ENCODE measurements around the gene NEK4.
"Not testable (repeated sequence)": the region's sequence is repeated elsewhere in the genome, so short reads cannot be mapped to it uniquely, and the experiment has no call there.

The NEK4 gene

DNA sequence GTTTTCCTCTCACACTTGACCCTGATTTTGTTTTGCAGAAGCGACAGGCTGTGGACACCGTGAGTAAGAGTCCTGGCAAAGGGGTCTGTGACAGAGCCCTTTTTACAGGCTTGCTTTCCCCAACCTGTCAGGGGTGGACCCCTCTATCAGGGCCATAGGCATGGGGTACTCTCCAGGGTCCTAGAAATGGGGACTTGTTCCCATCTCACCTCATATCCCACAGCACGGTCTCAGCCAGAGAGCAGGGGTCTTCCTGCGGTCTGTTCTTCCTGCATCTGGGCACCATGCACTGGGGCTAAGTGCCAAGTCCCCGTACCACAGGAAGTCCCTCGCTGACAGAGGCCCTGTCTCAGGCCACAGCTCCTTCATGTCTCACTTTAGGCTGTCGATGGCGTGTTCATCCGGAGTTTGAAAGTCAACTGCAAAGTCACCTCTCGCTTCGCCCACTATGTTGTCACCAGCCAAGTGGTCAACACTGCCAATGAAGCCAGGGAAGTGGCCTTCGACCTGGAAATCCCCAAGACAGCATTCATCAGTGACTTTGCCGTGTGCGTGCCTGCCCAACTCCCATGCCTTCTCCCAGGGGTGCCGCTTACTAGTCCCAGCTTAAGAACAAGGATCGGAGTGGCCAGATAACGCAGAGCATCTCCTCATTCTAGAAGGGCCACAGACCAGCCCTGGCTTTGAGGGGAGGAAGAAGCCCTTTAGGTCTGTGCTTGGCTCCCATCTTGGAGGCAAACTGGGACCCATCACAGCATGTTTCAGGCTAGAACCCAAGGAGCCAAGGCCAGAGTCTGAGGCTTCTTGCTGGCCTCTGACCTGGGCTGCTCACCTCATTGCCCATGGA, 7.4 kb upstream of the NEK4 start:
- DNase-seq, result no peak

DNA sequence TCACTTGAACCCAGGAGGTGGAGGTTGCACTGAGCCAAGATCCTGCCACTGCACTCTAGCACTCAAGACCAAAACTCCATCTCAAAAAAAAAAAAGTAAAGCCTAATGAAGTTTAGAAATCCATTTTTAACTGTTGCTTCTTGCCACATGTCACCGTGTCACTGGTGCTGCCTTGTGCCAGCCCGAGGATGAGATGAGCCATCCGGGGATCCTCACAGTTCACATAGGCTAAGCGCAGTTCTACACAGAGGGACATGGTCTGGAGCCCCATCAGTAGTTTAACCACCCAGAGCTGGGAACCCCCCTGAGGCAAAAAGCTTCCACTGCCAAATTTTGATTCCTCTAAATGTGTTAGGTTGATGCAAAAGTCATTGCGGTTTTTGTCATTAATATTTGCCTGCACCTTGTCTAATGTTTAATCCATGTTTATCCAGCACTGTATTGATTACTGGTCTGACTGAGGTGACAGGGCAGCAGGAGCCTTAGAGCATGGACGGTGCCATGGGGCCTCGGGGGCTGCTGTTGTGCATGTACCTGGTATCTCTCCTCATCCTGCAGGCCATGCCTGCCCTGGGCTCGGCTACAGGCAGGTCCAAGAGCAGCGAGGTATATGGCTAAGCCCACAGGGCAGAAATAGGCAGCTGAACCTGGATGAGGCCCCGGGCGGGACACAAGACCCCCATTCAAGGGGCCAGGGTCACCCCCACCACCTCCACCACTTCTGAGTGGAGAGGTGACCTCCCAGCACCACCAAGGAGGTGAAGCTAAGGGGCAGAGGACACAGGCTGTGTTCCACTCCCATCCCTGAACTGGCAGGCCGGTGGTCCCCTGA, 6.6 kb upstream of the NEK4 start, which contains the start of gene ITIH1:
ITIH1 (plus strand) TSS at position 473 of the 832 bp plus-strand sequence; CDS start at position 490, 17 bp downstream.
- no peak for DNase-seq

DNA sequence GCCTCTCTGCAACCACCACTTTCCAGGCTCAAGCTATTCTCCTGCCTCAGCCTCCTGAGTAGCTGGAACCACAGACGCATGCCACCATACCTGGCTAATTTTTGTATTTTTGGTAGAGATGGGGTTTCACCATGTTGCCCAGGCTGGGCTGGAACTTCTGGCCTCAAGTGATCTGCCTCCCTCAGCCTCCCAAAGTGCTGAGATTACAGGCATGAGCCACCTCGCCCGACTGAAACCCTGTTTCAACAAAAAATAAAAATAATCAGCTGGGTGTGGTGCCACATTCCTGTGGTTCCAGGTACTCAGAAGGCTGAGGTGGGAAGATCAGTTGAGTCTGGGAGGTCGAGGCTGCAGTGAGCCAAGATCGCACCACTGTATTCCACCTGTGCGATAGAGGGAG, 5.7 kb upstream of the NEK4 start:
- DNase-seq, result not testable (repeated sequence)

DNA sequence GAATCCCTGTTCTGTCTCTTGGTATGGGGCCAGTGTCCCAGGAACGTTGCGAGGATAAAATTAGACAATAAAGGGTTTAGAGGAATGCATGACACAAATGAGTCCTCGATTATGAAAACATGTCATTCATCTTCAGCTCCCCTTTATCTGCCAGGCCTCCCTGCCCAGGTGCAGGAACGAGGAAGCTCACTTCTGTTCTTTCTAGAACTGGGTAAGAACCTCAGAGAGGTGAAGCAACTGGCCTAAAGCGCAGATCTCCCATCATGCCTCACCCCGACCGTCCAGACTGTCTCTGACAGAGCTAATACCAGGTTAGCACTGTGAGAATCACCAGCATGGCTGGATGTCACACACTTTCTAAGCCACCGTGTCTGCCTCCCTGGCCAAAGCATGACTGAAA, 5.1 kb upstream of the NEK4 start:
- no peak for DNase-seq

DNA sequence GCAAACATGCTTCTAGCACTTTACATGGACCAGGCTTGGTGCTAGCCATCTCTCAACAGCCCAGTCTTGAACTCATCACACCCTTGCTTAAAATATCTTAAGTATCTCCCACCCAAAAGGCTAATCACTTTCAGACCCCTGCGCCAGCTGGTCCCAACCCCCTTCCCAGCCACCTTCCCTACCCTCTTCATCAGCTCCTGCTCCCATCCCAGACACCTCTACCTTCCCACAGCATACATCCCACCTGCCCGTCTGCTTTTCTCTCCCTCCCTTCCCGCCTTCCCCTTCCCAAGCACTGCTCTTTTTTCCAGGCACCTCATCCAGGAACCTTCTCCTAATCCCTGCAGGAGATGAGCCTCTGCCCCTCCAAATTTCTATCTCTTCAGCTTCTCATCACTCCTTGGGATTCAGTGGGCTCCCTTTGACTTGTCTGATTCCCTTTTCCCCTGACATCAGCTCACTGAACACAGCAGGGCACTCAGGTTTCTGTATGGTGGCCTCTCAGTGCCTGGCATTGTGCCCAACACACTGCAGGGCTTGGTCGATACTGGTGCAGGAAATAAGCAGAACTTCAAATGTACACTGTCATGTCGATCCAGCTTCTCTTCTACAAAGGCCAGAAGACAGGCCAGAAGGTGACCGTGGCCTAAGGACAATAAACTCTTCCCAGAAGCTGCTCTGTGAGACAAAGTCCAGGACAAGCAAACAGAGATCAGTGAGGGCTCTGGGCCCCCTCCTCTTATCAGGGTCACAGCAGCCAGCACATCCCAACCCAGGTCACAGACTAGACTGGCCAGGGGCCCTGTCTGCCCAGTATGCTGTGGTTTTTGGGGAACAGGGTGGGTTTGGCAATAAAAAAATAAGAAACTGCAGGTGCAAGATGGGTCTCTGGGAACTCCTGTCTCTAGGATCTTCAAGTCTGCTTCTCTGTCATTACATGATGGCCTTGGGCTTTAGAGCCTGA, 4.4 kb upstream of the NEK4 start:
- DNase-seq, result no peak

DNA sequence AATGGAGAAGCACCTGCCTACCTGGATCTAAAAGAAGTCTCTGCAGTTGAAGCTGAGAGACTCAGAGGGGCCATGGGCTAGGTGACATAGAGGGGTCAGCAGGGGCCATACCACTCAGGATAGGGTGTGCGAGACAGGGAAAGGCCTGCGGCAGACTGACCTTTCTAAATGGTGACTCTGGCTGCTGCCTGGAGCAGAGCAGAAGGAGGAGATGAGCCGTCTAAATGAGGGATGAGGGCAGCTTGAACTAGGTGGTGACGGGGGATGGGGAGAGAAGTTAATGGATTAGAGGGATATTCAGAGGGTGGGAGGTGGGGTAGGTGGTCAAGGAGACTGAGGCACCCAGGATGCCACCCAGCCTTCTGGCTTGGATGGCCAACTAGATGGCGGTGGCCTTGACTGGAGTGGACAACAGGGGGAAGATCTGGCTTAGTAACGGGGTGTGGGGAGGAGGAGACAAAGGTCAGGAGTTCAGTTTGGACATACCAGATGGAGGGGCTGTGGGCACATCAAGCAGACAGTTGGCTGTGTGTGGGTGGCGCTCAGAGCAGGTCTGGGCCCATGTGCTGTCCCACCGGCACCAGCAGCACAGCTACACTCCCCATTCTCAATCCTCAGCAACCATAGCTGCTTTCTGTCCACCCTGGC, 3.5 kb upstream of the NEK4 start:
- DNase-seq, result no peak

DNA sequence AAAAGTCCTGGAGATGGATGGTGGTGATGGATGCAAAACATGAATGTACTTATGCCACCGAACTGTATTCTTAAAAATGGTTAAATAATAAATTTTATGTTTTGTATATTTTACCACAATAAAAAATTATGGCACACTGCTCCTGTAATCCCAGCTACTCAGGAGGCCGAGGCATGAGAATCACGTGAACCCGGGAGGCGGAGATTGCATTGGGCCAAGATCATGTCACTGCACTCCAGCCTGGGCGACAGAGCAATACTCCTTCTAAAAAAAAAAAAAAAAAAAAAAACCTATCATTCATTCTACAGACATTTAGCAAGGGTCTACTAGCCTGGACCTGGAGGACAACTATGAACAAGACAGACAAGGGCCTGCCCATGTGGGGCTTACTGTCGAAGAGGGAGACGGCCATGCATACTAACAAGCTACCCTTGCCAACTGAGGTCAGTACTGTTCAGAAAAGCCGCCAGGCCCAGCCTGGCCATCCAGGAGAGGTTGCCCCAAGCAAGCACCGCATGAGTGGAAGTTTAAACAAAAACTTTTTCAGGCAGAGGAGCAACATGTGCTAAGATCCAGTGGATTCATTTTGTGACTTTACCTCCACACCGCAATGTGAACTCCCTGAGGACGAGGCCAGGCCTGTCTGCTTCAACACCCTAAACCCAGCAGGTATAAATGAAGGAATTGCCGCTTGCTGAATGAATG, 2.8 kb upstream of the NEK4 start:
- DNase-seq, result no peak

DNA sequence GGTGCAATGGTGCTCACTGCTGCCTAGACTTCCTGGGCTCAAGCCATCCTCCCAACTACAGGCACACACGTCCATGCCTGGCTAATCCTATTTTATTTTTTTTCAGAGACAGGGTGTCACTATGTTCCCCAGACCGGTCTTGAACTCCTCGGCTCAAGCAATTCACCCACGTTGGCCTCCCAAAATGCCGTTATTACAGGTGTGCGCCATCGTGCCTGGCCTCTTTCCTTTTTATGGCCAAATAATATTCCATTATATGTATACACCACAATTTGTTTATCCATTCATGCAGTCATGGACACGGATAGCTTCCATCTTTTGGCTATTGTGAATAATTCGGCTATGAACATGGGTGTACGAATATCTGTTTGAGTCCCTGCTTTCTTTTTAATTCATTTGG, 962 bp upstream of the NEK4 start:
- DNase-seq, result no peak

DNA sequence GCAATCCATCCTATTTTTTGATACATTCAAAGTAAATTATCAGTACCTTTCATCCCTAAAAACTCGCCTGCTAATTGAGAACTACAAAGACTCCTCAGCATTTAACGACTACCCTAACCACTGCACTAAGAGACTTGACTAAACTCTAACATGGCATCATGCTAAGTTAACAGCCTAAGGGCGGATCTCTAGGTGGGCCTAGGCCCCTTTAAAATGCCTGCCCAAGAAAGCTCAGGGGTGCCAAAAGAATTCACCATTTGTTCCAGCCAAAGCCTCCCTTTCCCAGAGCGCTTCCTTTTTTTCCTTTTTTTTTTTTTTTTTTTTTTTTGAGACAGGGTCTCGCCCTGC, 568 bp upstream of the NEK4 start:
- DNase-seq, result no peak

DNA sequence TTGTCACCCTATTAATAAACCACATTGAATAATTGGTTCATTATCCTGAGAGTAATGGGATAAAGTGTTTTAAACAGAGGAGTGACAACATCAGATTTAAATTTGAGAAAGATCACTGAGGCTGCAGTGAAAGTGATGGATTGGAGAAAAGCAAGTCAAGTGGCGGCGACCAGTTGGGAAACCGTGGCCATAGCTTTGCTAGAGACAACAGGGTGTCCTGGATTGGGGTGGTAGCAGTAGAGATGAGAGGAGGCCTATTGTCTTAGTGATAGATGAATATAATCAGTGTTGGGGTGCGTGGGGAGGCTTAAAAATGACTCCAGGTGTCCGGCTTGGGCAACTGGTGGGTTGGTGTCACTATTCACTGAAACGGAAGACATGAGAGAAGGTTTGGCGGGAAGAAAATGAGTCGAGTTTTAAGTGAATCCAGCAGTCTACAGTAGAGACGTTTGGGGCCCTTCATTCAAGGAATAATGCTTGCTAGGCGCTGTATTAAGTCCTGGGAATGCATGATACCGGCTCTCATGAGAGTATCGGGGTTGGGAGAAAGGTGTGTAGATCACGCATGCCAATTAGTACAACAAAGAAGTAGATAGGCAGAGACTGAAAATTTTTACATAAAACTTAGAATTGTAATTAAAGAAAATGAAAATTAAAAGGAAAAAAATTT, 819 bp downstream of the NEK4 start:
- DNase-seq, result no peak

DNA sequence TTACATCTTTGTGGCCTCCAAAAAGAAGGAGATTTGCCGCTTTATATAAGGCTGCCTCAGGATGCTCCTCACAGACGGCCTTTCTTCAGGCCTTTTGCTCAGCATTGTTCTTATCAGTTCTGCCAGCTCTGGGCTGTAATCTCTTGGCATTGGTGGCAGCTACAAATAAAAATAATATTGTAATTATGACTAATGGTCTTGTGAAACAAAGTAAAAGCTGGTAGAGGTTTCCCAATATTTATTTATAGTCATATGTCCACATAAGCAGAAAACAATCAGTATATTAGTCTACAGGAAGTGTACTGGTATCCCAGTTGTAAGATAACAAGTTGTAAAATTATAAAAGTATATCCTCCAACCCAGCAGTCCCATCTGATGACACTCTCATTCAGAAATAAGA, 7.3 kb downstream of the NEK4 start:
- DNase-seq, result no peak

DNA sequence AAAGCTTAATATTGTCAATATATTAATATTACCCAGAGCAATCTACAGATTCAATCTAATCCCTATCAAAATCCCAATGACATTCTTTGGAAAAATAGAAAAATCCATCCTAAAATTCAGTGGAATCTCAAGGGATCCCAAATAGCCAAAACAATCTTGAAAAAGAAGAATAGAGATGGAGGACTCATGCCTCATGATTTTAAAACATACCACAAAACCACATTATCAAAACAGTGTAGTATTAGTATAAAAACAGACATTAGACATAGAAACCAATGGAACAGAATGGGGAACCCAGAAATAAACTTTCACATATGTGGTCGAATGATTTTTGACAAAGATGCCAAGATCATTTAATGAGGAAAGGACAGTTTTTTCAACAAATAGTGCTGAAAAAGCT, 14.6 kb downstream of the NEK4 start:
- no peak for DNase-seq

DNA sequence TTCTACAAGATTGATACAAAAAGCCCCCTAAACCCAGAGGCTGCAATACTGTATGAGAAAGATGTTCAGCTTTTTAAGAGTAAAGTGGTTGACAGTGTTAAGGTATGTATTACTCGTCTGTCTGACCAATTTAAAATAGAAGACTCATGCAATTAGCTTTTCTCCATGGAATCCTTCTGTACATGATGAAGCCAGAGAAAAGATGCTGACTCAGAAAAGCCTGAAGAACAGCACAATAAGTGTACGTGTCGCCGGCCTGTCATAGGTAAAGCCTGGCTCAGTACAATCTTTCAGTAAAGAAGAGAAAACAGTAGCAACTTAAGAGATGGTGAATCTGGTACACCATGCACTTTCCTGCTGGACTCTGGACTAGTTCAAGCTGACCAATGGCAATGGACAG, 16.4 kb downstream of the NEK4 start:
- DNase-seq, result no peak

DNA sequence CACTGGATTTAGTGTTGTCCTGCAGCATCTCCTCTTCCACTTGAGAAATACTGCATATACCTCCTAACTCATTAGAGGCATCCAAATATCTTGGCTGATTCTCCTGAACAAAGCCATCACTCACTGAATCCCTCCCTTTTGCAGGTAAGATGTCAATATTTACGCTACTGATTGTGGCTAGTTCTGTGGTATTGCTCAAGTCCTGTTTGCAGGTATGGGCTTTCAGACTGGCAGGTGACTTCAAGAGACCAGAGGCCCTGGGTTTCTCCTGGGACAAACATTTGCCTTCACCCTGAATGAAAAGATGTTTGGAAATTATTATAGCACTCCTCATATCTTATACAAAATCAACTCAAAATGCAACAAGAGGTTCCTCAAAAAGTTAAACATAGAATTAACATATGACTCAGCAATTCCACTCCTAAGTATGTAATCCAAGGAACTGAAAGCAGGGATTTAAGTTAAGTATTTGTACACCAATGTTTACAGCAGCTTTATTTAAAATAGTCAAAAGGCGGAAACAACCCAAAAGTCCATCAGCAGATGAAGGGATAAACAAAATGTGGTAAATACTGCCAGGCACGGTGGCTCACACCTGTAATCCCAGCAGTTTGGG, 18.6 kb downstream of the NEK4 start:
- no peak for DNase-seq

DNA sequence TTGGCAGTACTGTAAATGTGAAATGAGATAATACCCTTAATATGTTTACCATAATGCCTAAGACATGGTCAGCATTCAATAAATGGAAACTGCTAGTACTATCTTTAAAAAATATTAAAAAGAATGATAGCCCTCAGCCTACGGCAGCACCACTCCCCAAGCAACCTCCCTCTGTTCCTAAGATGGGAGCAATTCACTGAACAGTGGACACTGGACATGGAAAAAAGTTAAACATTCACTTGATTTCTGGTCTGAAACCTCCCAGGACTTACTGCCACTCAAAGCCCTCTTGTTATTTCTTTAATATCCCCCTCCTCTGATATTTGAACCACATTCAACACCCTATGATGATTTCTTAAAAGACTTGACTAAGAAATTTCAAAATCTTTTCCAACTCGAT, 27.0 kb downstream of the NEK4 start:
- DNase-seq, result no peak

DNA sequence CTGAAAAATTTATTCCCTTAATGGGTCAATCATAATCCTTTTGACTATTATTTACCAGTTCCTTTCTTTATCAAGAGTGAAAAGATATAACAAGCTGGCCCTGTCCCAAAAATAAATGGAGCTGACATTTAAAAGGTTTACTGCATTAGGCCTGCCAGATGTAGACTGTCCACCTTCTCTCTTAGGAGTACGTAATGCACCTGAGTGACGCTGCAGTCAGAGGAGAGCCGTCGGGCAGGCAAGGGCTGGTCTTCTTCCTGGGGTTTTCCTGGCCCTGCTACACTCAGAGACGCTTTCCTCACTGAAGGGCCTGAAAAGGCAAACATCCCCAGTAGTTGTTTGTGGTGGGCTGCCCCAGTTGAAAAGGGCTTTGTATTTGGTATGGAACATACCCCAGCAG, 27.6 kb downstream of the NEK4 start:
- DNase-seq, result no peak

DNA sequence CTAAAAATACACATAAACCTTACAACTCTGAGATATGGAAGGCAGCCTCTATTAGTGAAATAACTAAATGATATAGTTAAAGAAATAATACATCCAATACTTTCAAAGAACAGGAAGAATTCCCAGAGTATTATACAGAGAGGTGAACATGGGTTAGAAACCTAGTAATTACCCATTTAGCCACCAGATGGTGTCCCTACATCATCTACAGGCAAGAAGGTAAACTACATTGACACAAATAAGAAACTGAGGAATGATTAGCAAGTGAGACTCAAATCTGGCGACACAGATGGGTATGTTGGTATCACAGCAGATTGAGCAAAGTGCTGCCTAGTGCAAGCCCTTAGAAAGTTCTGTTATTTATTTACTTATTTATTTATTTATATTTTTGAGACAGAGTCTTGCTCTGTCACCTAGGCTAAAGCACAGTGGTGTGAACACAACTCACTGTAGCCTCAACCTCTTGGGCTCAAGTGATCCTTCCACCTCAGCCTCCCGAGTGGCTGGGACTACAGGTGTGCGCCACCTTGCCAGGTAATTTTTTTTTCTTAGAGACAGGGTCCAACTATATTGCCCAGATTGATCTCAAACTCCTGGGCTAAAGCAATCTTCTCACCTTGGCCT, 28.2 kb downstream of the NEK4 start:
- DNase-seq, result no peak

DNA sequence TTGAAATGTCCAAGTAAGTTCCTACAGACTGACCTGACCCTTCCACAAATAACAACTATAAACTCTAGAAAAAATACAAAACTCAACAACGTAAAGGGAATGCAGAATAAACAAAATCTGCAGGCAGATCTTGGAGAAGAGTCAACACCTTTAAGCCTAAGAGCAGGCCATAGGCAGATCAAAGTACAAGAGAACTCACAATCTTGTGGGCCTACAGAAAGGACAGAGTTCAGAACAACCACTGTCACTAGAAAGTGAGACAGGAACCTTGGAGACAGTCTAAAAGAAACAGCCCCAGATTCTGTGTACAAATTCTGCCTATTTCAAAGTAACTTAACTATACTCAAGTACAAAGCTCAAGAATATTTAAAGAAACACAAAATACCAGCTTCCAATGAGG, 31.0 kb downstream of the NEK4 start:
- no peak for DNase-seq

DNA sequence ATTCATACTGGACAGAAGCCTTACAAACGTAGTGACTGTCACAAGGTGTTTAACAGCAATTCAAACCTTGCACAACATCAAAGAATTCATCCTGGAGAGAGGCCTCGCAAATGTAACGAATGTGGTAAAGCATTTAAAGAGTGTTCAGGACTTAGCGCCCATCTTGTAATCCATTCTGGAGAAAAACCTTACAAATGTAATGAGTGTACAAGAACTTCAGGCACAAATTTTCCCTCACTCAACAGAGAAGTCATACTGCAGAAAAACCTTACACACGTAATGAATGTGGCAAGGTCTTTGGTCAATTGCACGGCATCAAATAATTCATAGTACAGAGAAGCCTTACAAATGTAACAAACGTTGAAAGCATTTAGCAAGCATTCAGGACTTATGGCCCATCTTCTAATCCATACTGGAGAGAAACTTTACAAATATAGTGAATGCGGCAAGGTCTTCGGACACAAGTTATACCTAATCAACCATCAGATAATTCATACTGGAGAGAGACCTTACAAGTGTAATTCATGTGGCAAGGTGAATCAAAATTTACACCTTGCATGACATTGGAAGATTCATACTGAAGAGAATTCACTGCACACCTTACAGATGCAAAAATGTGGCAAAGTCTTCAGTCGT, 37.4 kb downstream of the NEK4 start:
- DNase-seq, result no peak

DNA sequence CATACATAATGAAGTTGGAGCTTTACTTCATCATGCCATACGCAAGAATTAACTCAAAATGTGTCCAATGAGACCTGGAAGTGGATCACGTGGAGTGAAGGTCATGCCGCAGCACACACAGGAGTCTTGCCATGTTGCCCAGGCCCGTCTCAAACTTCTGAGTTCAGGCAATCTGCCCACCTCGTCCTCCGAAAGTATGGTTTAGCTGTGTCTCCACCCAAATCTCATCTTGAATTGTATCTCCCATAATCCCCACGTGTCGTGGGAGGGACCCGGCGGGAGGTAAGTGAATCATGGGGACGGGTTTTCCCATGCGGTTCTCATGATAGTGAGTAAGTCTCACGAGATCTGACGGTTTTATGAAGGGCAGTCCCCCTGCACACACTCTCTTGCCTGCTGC, 39.1 kb downstream of the NEK4 start:
- DNase-seq, result no peak

All from NCI-H774 (cell line).